Measurements from ENCODE around the gene TSHZ2.
"Not testable (repeated sequence)": the region's sequence is repeated elsewhere in the genome, so short reads cannot be mapped to it uniquely, and the experiment has no call there.

The TSHZ2 gene

DNA sequence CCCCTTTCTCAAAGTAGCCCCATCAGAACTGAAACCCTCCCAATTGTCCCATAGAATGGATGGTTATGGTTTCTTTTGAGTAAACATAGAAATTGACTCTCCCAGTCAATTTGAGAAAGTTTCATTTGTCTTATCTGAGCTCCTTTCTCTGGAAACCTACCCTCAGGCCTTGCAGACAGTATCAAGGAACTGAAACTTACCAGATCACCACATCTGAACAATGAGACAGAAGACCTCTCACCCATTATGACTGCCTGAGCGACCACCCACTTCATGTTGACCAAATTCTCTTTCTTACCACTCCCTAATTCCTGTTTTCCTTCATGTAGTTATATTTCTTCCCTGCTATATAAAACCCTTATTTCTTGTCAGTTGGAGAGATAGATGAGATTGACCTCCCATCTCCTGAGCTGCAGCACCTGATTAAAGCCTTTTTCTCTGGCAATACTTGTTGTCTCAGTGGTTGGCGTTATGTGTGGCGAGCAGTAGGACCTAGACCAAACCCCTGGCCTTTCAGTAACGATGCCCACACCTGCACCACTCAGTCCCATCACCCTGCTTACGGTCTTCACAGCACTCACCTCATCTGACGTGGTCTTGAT, 482.6 kb downstream of the TSHZ2 start:
- Mint-ChIP-seq H3K4me1 (no peaks in the 10 kb centered on the region), H3K36me3 (no peaks in the 10 kb centered on the region), H3K4me3 (no peak overlapping the region), H3K27ac (no peak overlapping the region), H3K9me3 (peaks cover 11% of the 10 kb centered on the region)
- no peak for DNase-seq (ENCODE audit: low spot score in 2 of 2)
- ATAC-seq: no peak

DNA sequence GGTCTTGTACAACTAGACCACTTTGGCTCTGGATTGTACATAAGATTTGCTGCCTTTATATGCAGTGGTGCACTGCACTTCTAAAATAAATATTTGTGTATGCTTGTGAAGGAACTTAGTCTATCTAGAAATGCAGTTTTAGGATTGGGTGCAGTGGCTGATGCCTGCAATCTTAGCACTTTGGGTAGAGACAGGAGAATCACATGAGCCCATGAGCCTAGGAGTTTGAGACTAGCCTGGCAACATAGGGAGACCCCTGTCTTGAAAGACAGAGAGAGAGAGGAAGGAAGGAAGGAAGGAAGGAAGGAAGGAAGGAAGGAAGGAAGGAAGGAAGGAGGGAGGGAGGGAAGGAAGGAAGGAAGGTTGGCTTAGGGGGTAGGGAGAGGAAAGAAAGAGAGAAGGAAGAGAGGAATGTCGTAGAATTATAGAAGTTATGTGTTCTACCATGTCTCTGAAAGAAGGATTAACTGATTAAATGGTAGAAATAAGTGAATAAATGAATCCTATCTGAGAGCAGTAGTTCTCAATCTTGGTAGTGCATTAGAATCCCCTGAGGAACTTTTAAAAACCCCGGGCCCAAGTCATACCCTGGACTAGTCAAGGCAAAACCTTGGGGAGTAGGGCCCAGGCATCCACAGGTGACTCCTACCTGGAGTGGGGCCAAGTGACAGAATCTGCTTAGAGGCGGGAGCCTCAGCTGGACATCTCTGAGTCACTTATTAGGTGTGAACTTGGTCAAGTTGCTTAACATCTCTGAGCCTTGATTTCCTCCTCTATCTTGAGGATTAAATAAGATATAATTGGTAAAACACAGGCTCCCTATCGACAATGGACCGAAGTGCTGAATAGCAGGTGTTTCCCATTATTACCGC, 491.2 kb downstream of the TSHZ2 start:
- H3K4me1 Mint-ChIP-seq: no peaks in the 10 kb centered on the region
- H3K36me3 Mint-ChIP-seq: no peaks in the 10 kb centered on the region
- no peak for ATAC-seq
- H3K27ac Mint-ChIP-seq: no peak overlapping the region
- no peak overlapping the region for H3K4me3 Mint-ChIP-seq
- DNase-seq (ENCODE audit: low spot score in 2 of 2): no peak
- H3K9me3 Mint-ChIP-seq: no peaks in the 10 kb centered on the region

DNA sequence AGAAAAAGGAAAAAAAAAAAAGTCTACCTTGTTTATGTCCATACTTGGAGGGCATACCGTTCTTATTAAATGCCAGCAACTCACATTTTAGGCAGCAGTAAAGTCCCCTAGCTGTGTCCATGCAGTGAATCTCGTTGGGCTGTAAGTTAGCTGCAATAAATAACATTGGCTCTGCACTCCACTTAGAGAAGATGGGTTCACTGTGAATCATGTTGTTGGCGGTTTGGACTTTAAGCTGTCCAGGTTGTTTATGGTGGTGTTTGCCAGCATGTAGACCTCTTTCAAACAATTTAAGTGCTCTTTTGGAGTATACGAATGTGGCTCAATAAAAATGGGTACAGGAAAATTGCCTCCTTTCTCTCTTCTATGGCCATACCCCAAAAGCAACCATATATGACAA, 494.1 kb downstream of the TSHZ2 start:
- Mint-ChIP-seq H3K9me3 (no peaks in the 10 kb centered on the region), H3K4me3 (no peak overlapping the region), H3K36me3 (no peaks in the 10 kb centered on the region), H3K4me1 (no peaks in the 10 kb centered on the region), H3K27ac (no peak overlapping the region)
- DNase-seq (ENCODE audit: low spot score in 2 of 2) (no peak), ATAC-seq (no peak)

DNA sequence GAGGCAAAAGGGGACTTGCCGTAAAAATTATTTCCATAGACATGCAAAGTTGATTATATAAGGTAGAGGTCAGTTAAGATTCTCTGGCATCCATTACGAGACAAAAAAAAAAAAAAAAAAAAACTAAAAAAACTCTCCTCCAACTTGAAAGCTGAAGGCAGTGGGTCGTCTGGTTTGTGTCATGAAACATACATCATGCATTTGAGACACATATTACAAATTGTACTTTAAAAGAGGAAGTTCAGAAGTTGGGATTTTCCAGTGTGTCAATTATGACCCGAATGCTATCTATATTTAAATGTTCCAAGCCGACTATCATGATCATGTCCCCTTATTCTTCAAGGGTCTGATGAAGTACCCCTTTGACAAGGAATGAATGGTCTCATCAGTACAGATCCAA, 496.4 kb downstream of the TSHZ2 start:
- no peaks in the 10 kb centered on the region for H3K36me3 Mint-ChIP-seq

DNA sequence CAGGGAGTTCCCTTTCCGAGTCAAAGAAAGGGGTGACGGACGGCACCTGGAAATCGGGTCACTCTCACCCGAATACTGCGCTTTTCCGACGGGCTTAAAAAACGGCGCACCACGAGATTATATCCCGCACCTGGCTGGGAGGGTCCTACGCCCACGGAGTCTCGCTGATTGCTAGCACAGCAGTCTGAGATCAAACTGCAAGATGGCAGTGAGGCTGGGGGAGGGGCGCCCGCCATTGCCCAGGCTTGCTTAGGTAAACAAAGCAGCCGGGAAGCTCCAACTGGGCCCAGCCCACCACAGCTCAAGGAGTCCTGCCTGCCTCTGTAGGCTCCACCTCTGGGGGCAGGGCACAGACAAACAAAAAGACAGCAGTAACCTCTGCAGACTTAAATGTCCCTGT, 500.7 kb downstream of the TSHZ2 start:
- not testable (repeated sequence) for H3K4me1 Mint-ChIP-seq; H3K4me3 Mint-ChIP-seq; H3K27ac Mint-ChIP-seq; ATAC-seq; H3K36me3 Mint-ChIP-seq; H3K9me3 Mint-ChIP-seq; DNase-seq (ENCODE audit: low spot score in 2 of 2)

More for the DNA sequence above, 496.4 kb downstream of the TSHZ2 start:
- DNase-seq (ENCODE audit: low spot score in 2 of 2): no peak
- Mint-ChIP-seq H3K27ac (no peak overlapping the region), H3K4me3 (no peak overlapping the region), H3K9me3 (no peaks in the 10 kb centered on the region), H3K4me1 (peaks cover 5% of the 10 kb centered on the region)
- ATAC-seq: no peak

DNA sequence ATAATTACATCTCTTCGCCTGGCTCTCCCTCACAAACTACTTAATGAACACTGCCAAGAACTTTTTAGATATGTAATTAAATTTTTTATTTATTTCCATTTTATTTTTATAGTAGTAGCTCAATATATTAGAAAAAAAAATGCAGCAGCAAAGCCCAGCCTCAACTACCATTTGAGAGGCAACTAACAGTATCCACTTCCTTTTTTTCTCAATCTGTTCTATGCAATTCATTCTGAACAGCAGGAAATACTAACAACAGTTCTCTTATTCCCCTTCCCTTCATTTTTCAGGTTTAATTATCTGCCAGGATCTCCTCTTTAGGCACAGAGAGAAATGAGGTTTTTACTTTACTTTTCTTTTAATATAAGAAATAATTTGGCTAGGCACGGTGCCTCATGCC, 508.8 kb downstream of the TSHZ2 start:
- Mint-ChIP-seq H3K4me3 (no peak overlapping the region), H3K36me3 (no peaks in the 10 kb centered on the region), H3K9me3 (peaks cover 3% of the 10 kb centered on the region), H3K27ac (no peak overlapping the region), H3K4me1 (no peaks in the 10 kb centered on the region)
- ATAC-seq: no peak
- DNase-seq (ENCODE audit: low spot score in 2 of 2): no peak

DNA sequence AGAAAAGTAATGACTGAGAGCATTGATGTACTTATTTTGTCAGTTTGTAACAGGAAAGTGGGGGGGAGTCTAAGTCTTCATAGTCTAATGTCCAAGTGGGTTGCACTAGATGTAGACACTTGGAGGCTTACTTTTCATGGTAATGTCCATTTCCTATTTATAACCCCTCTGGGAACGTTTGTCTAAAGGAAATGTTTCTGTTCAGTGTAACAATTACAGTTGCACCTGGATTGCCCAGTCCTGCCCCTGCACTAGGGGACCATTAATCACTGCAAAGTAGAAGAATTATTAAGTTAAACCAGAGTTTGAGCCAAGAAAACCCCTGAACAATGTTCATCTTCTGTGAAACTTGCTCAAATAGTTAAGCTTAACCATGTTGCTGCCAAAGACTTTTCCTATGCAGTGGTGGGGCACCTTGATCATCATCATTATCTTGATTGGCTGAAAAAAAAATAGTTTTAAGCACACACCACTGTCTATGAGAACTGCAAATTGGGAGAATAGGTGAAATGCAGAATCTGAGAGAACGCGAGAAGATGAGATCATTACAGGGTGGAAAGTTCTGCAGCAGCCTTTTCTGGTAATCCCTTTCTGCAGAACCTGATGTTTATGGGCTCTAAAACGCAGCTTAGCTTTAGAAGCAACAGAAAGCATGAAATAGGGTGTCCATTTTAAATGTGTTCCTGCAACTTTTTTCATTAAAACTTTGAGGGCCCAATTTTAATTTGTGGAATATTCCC, 515.5 kb downstream of the TSHZ2 start:
- ATAC-seq (no peak), DNase-seq (ENCODE audit: low spot score in 2 of 2) (no peak)
- no peak overlapping the region for H3K4me3 Mint-ChIP-seq
- H3K36me3 Mint-ChIP-seq: no peaks in the 10 kb centered on the region
- H3K27ac Mint-ChIP-seq: no peak overlapping the region
- H3K4me1 Mint-ChIP-seq: no peaks in the 10 kb centered on the region
- peaks cover 3% of the 10 kb centered on the region for H3K9me3 Mint-ChIP-seq

DNA sequence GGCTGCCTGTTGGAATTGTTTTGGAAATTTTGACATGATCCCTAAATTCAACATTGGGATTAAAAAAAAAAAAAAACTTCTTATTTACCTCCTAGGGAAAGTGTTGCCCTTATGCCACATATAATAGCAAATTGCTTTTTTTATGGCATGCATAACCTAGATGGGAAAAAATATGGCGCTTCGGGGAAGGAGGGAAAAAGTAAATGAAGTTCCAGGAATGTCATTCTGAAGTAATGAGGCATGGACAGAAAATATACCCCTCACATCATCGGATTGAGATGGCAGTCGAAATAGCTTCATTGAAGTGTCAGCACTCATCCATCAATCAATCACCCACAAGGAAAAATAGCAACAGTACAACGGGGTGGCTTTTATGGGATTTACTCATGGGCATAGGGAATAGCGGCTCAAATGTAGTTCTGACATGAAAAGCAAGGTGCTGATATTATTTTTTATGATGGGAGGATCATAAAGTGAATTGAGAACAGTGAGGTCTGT, 516.7 kb downstream of the TSHZ2 start:
- ATAC-seq (no peak), DNase-seq (ENCODE audit: low spot score in 2 of 2) (no peak)
- no peaks in the 10 kb centered on the region for H3K4me1 Mint-ChIP-seq
- no peak overlapping the region for H3K4me3 Mint-ChIP-seq
- peaks cover 3% of the 10 kb centered on the region for H3K9me3 Mint-ChIP-seq
- no peak overlapping the region for H3K27ac Mint-ChIP-seq
- H3K36me3 Mint-ChIP-seq: no peaks in the 10 kb centered on the region

DNA sequence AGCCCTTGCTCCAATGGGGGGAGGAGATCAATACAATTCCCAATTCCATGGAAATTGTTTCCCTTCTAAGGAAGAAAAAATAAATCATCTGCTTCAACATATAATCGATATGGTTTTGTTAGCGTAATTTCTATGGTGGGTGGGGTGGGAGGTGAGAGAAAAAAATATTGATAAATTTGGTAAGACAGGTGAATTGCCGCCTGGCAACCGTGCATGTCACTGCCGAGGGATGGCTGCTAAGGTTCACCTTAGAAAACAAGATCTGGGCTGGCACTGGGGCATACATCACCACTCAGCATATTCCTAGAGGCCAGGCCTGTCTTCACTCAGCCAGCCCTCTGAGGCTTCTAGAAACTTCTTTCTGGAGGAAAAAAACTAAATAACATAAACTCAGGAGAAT, 517.4 kb downstream of the TSHZ2 start:
- DNase-seq (ENCODE audit: low spot score in 2 of 2): no peak
- no peak for ATAC-seq
- Mint-ChIP-seq H3K27ac (no peak overlapping the region), H3K9me3 (no peaks in the 10 kb centered on the region), H3K4me3 (no peak overlapping the region), H3K4me1 (no peaks in the 10 kb centered on the region), H3K36me3 (no peaks in the 10 kb centered on the region)

DNA sequence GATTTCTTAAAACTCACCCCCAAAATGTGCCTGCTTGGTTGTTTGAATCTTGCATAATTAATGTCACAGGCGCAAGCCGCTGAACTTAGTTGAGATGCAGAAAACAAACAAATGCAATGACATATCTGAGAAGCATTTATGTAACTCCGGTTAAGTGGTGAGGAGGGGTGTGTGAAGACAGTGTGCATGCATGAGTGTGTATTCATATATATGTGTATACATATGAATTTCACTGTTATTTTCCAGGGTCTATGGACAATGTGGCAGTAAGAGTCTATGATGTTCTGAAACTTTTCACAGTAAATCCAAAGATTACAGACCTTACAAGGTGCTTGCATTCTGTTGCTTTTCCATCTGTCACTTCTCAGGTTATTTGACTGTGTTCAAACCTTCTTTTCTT, 518.5 kb downstream of the TSHZ2 start:
- no peak for ATAC-seq
- H3K36me3 Mint-ChIP-seq: no peaks in the 10 kb centered on the region

DNA sequence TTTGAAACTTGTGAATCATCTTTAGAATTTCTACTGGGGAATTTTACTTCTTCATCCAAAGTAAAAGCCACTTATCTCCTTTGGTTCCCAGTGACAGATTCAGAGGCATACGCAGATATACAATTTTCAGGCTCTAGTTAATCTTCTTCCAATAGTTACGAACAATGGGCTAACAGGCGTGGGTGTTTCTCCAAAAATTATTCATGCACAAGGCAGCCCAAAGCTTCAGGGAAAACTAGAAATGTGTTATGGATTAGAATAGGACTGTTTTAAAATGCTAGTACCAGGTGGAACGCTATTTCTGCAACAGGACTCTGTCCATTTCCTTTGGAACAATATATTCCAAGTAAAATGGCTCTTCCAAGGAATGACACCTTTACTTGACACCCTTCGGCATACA, 519.3 kb downstream of the TSHZ2 start:
- no peak for ATAC-seq
- H3K9me3 Mint-ChIP-seq: no peaks in the 10 kb centered on the region
- no peak overlapping the region for H3K4me3 Mint-ChIP-seq
- no peaks in the 10 kb centered on the region for H3K4me1 Mint-ChIP-seq
- H3K36me3 Mint-ChIP-seq: no peaks in the 10 kb centered on the region
- no peak overlapping the region for H3K27ac Mint-ChIP-seq
- no peak for DNase-seq (ENCODE audit: low spot score in 2 of 2)

More for the DNA sequence above, 518.5 kb downstream of the TSHZ2 start:
- H3K4me1 Mint-ChIP-seq: no peaks in the 10 kb centered on the region
- DNase-seq (ENCODE audit: low spot score in 2 of 2): no peak
- no peak overlapping the region for H3K27ac Mint-ChIP-seq
- H3K4me3 Mint-ChIP-seq: no peak overlapping the region
- H3K9me3 Mint-ChIP-seq: no peaks in the 10 kb centered on the region

DNA sequence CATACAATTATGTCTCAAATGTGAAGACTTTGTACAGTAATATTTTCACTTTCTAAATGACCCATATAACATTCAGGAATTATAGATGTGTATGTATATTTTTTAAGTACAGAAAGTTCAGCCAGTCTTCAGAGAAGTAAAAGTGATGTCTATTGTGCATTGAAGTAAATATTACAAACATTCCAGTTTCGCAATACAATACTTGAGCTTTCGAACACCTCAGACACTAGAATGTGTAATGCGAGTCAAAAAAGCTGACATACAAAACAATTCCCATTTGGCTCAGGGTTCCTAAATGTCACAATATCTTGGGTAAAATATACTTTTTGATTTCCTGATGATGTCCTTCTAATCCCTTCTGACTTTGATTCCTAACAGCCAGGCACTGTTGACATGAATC, 520.1 kb downstream of the TSHZ2 start:
- H3K36me3 Mint-ChIP-seq: no peaks in the 10 kb centered on the region
- H3K4me1 Mint-ChIP-seq: no peaks in the 10 kb centered on the region
- no peak for DNase-seq (ENCODE audit: low spot score in 2 of 2)
- H3K4me3 Mint-ChIP-seq: no peak overlapping the region
- H3K9me3 Mint-ChIP-seq: no peaks in the 10 kb centered on the region
- ATAC-seq: no peak
- H3K27ac Mint-ChIP-seq: no peak overlapping the region

DNA sequence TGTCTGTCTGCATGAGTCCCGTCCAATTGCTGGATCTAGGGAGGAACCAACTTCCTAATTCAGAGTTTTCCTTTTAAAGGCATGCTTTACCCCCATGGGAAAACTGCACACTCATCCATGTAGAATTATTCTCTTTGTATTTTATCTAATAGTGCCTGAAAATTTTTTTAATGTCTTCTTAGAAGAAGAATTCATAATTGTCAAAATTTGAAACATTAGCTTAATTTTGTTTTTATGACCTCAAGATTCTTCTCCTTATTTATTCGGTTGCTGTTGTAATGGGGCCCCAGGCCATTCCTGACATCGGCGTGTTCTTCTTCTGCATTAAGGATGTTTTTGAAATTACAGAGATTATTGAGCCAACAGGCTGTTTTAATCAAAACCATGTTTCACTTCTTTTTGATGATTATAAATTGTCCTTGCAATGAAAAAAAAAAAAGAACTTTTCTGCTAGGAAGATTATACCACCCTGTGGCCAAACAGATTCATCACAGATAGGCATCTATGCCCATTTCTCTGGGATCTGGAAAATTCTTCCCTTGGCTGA, 521.2 kb downstream of the TSHZ2 start:
- Mint-ChIP-seq H3K4me1 (no peaks in the 10 kb centered on the region), H3K27ac (no peak overlapping the region), H3K36me3 (no peaks in the 10 kb centered on the region), H3K4me3 (no peak overlapping the region), H3K9me3 (no peaks in the 10 kb centered on the region)
- ATAC-seq (no peak), DNase-seq (ENCODE audit: low spot score in 2 of 2) (no peak)

DNA sequence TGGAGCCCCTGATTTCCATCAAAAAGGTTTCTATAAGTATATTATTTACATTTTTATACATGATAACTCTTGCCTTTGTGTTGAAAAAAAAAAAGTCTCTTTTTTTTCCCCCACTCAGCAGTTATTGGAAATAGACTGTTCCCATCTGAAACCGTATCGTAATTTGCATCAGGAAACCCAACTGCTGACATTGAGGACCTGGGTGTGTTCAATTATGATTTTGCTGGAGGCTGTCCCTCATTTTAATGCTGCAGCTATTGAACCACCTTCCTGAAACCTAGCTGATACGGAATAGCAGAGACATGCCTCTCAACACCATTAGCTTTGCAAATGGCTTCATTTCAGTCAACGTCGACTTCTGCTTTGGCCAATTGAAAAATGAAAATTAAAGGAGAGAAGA, 522.6 kb downstream of the TSHZ2 start:
- no peaks in the 10 kb centered on the region for H3K9me3 Mint-ChIP-seq
- no peak for DNase-seq (ENCODE audit: low spot score in 2 of 2)
- no peak overlapping the region for H3K4me3 Mint-ChIP-seq
- ATAC-seq: no peak
- no peaks in the 10 kb centered on the region for H3K4me1 Mint-ChIP-seq
- no peaks in the 10 kb centered on the region for H3K36me3 Mint-ChIP-seq
- H3K27ac Mint-ChIP-seq: no peak overlapping the region

DNA sequence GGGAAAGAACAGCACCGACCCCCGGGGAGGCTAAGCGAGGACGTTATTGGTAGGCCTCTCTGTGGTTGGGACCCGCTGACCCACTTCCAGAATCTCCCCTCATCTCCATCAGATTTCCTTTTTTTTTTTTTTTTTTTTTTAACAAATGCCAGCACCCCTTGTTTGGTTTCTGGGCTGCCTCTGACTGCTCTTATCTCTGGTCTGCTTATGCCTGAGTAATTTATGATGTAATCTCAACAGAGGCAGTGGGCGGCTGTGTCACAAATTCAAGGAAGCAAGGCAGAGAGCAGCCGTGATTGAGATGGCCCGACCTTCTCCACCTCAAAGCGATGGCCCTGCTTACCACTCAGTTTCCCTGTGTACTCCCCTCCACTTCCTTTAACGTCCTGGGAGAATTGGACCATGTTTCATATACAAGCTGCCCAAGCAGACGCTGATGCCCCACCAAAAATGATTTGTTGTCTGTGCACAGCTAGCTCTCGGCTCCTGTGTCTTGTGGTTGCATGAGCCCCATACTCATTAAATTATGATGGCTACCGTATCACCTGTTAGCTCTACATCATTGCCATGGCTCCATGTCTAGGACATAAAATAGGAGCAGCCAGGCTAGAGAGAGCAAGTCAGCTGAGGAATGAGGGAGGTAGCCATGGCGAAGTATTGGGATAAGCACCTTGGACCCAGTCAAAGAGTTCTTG, 523.4 kb downstream of the TSHZ2 start:
- Mint-ChIP-seq H3K36me3 (no peaks in the 10 kb centered on the region), H3K4me3 (no peak overlapping the region), H3K27ac (no peak overlapping the region), H3K9me3 (no peaks in the 10 kb centered on the region), H3K4me1 (no peaks in the 10 kb centered on the region)
- DNase-seq (ENCODE audit: low spot score in 2 of 2) (peak in 1 of 2 donors; percentile 26), ATAC-seq (no peak)
